ENCODE measurements around the gene A4GALT. TPM values are rescaled to one million over a fixed set of nuclear protein-coding genes. Genes with fewer than 3 reads are reported as not detected.

A4GALT gene
- total RNA-seq, 1 donor, result 0.54 TPM

DNA sequence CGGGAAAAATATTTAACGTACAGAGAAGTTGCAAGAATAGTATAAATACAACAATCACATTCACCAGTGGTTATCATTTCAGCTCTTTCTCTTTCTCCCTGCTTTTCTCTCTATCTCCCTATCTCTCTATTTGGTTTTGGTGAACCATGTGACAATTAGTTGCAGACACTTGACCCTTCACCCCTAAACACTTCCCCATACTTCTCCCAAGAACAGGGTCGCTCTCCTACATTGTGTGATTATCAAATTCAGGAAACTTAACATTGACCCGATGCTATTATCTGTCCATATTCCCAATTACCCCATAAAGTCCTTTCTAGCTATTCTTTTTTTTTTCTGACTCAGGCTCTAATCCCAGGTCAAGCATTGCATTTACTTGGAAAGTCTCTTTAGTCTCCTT lies 66.7 kb downstream of the A4GALT start:
- no peak for DNase-seq (ENCODE audit: low read depth in 2 of 3, low spot score in 2 of 3)

GRCh38 chr22:42651134-42651533 lies 69.5 kb downstream of the A4GALT start:
- no peak for DNase-seq (ENCODE audit: low read depth in 2 of 3, low spot score in 2 of 3)

DNA sequence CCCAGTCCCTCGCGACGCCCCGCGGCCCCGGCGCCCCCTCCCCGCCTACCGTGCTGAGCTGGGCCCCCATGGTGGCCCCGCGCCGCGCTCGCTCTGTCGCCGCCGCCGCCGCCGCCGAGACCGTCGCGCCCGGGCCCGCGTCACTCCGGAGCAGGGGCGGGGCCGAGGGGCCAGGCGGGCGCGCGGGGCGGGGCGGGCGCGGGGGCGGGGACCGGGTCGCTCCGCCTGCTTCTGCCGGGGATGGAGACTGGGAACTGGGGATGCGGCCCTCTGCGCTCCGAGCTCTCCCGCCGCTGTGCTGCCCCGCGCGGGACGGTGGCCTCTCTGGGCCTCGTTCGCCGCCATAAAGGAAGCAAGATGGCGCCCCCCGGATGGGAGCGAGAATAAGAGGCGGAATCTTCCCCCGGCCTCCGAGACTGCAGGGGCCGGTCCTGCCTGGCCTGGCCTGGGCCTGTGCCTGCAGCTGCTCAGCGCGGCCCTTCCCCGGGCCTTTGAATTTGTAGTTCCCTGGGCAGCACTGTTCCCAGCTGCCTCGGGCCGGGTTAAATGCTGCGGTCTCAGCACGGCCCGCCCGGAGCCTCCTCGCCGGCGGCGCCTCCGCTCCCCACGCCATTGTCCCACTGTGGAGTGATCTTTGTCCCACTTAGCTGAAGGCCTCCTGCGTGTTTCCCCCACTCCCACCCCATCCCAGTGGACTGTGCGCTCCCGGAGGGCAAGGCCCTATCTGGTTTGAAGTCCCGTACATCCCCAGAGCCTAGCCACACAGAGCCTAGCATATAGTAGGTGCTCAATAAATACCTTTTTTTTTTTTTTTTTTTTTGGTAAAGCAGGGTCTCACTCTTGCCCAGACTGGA lies 71.2 kb downstream of the A4GALT start, which contains the start of gene CYB5R3:
Gene CYB5R3, minus strand, starts transcription at position 147 of the 854 bp plus-strand sequence. Its CDS starts 77 bp downstream, at position 70.
- peak; percentile 39 to 81 (median 76) for DNase-seq (ENCODE audit: low read depth in 2 of 3, low spot score in 2 of 3)

GRCh38 chr22:42648368-42649245 lies 72.1 kb downstream of the A4GALT start:
- DNase-seq (ENCODE audit: low read depth in 2 of 3, low spot score in 2 of 3), result peak in 1 of 3 donors; percentile 40

DNA sequence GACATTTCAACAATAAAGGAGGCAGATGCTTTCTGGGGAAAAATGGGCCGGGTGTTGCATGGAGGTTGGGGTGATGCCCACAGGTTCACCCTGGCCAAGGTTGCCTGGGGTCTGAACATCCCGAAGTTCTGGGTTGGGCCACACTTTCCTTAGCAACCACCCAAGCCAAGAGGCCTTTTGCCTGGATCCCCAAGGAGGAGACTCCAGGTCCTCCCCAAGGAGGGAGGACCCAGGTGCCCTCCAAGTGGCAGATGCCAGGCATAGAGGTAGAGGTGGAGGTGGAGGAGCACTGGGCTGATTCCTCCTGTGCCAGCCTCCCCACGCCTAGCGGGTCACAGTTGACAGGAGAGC lies 72.7 kb downstream of the A4GALT start:
- no peak for DNase-seq (ENCODE audit: low read depth in 2 of 3, low spot score in 2 of 3)

- no peak for DNase-seq (ENCODE audit: low read depth in 2 of 3, low spot score in 2 of 3)
Observed at GRCh38 chr22:42646569-42647525, 73.8 kb downstream of the A4GALT start.

DNA sequence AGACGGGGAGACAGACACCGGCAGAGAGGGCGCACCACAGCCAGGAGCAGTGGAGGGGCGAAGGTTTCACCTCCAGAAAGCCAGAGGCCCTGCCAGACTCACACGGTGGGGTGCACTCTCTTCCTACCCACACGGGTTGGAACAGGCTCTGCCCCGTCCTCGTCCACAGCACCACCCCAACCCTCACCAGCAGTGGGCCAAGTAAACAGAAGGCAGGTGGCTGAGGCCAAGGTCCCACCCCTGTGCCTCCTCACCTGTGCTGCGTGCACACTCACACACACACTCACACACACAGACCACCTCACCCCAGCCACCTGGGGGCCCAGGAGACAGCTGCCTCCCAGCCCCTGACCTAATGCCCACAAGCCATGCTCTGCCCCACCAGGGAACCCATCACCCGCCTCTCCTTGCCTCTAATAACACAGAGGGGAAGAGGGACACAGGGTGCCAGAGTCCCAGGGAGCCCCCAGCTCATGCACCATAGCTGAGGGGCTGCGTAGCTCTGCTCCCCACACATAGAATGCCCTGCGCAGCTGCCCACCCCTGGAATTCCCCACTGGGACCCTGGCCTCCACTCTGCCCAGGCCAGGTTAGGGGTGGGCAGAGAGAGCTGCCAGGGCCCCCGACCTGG lies 74.6 kb downstream of the A4GALT start:
- no peak for DNase-seq (ENCODE audit: low read depth in 2 of 3, low spot score in 2 of 3)

- no peak for DNase-seq (ENCODE audit: low read depth in 2 of 3, low spot score in 2 of 3)
Observed at GRCh38 chr22:42645341-42645937, 75.2 kb downstream of the A4GALT start.

DNA sequence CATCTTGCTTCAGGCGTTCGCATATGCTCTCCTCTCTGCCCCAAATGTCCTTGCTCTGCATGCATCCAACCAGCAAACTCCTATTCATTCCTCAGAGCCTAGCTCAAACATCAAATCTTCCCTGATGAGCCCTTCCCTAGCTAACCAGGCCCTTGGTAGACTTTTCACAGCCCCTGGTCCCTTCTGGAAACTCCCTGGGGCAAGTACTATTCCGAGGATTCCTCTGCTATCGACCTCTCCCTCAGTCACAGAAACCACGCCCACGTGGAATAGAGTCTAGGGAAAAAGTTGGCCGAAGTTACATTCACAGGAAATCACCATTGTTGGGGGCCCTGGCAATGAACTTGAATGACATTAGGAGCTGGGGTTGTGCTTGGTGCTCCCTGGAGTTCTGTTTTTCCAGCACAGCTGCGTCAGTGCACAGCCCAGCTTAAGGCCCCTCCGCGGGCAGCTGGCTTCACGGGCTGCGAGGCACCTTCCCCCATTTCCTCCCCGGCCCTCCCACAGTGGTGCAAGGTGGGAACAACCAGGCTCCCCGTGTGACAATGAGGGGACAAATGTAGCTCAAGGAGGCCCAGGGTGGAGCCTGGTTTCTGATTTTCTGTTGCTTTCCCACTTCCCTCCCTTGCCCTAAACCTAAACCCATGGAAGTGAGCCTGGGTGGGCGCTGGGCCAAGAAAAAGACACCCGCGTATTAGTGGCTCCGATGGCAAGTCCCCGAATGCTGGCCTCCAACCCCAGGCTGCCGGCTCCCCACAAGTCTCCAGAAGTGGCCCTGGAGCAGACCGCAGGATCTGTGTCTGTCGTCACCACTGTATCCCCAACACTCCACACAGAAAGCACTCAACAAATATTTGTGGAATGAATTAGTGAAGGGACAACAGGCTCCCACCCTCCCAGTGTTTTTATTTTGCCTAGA lies 76.0 kb downstream of the A4GALT start:
- no peak for DNase-seq (ENCODE audit: low read depth in 2 of 3, low spot score in 2 of 3)

DNA sequence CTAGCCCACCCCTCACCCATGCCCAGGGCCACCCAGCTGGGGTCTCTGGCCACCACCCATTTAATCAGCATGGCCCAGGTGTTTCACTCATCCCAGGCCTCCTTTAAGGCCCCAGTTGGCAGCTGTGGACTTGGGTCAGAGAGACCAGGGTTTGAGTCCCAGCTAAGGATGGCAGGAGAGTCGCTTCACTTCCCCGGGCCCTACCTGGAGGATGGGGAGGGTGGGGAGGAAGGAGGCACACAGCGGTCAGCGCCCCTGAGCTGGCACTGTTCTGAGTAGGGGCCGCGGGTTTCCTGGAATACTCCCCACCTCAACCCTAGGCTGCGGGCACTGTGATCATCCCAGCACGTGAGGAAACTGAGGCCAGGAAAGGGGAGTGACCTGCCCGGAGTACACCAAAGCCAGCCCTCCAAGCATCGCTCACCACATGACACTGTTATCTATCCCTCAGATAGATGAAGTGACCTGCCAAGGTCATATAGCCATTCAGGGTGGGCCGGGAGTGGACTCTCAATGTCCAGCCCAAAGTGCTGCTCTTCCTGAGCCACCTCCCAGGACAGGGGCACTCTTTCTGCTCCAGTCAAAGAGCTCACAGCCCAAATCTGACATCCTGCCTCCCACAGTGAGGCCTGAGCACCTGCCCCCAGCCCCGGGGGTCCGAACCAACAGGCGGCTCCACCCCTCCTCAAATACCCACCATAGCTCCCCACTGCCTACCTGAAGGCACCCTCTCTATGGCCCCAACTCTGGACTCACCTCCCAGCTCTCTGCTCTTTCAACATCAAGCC lies 76.8 kb downstream of the A4GALT start:
- DNase-seq (ENCODE audit: low read depth in 2 of 3, low spot score in 2 of 3), result no peak

- peak in 2 of 3 donors; percentile 50 to 74 for DNase-seq (ENCODE audit: low read depth in 2 of 3, low spot score in 2 of 3)
Observed at GRCh38 chr22:42642806-42643633, 77.7 kb downstream of the A4GALT start.

Small RNAs within 50 kb of the gene (small RNA-seq; reads per million reads assigned to genes)
- not detected for gene RF00019

Other genes with a start within 250 kb of the A4GALT start
- gene RRP7A, start 201.1 kb downstream of the A4GALT start, total RNA-seq, result 28.0 TPM
- gene SERHL2, start 166.9 kb downstream of the A4GALT start, total RNA-seq, result 0.27 TPM
- 37.4 TPM for gene POLDIP3, start 106.0 kb downstream of the A4GALT start, total RNA-seq
- 1.3 TPM for gene ATP5MGL, start 80.3 kb downstream of the A4GALT start, total RNA-seq
- gene CYB5R3, start 71.5 kb downstream of the A4GALT start, total RNA-seq, result 89.4 TPM
- 50.1 TPM for gene ARFGAP3, start 136.4 kb upstream of the A4GALT start, total RNA-seq